ENCODE measurements around the gene EBI3. TPM values are rescaled to one million over a fixed set of nuclear protein-coding genes. Genes with fewer than 3 reads are reported as not detected.

EBI3 gene
- total RNA-seq, 6 experiments from 2014 or later: 0.17 to 0.61 (median 0.37) TPM

DNA sequence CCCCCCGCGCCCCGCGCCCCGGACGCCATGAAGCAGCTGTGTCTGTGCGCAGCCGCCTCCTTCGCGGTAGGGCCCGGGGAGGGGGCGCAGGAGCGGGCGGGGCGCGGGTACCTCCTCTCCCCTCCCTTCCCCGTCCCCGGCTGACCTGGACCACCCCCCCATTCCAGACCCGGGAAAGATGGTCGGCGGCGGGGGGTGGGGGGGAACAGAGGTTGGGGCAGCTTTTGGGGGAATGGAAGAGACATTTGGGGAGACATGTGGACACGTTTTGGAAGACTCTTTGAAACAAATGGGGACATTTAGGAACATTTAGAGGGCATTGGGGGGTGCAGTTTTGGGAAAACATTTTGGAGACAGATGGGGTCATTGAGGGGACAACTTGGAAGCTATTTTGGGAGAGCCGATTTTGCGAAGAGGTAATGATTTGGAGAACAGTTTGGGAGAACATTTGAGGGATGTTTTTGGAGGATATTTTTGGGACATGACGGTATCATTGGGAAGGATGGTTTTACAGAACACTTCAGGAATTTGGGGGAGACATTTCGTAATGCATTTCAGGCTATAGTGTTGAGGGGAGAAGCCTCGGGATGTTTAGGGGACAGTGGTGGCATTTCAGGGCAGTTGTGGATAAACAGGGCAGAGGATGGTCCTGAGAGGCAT is 30.7 kb upstream of the EBI3 start:
- peaks cover 6% of the 10 kb centered on the region for H3K9me3 Mint-ChIP-seq
- H3K4me3 Mint-ChIP-seq: no peak overlapping the region
- peaks cover 34% of the 10 kb centered on the region for H3K27me3 Mint-ChIP-seq (ENCODE audit: insufficient read depth)
- peaks cover 9% of the 10 kb centered on the region; the same call in 1 of the 2 replicates for H3K36me3 Mint-ChIP-seq (ENCODE audit: low read depth)
- no peak for DNase-seq
- H3K27ac Mint-ChIP-seq: no peak overlapping the region
- TF ChIP-seq CTCF (IDR thresholded peaks at IDR 0.05): no peak
- H3K4me1 Mint-ChIP-seq (ENCODE audit: low read depth): peaks cover 12% of the 10 kb centered on the region

- peaks cover 27% of the 10 kb centered on the region for H3K27me3 Mint-ChIP-seq (ENCODE audit: insufficient read depth)
- peaks cover 6% of the 10 kb centered on the region for H3K9me3 Mint-ChIP-seq
- peaks cover 18% of the 10 kb centered on the region for H3K4me1 Mint-ChIP-seq (ENCODE audit: low read depth)
- H3K4me3 Mint-ChIP-seq: no peak overlapping the region
- no peak overlapping the region for H3K27ac Mint-ChIP-seq
- peaks cover 9% of the 10 kb centered on the region; the same call in 1 of the 2 replicates for H3K36me3 Mint-ChIP-seq (ENCODE audit: low read depth)
- DNase-seq: no peak
- 0 out of 2 replicates have a peak, but pooled peaks have one; percentile 7 for TF ChIP-seq CTCF (IDR thresholded peaks at IDR 0.05)
These were observed 29.5 kb upstream of the EBI3 start for GRCh38 chr19:4199699-4200293.

DNA sequence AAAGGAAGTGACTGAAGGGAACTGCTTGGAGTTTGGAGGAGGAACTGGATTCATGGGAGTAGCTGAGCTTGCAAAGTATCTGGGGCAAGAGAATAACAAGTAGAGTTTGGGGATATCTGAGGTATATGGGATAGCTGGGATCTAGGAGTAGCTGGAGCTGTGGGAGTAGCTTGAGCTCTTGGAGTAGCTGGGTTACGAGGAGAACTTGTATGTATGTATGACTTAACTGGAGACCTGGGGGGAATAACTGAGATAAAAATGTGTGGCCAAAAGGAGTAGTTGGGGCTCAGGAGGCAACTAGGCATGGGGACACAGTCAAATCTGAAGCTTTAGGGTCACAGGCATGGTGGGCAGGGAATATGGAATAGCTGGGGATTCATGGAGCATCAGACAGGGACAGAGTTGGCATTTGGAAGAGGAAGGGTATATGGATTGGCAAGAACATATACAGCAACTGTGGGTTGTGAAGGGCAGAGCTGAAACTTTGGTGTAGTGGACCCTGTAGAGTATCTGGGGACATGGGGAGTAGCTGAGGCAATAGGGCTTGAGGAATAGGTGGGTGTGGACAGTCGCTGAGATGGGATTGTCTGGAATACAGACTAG is 28.3 kb upstream of the EBI3 start:
- Mint-ChIP-seq H3K9me3 (peaks cover 6% of the 10 kb centered on the region), H3K27me3 (ENCODE audit: insufficient read depth) (peaks cover 23% of the 10 kb centered on the region), H3K27ac (no peak overlapping the region), H3K4me3 (no peak overlapping the region), H3K36me3 (ENCODE audit: low read depth) (peaks cover 9% of the 10 kb centered on the region; the same call in 1 of the 2 replicates), H3K4me1 (ENCODE audit: low read depth) (peaks cover 19% of the 10 kb centered on the region)
- no peak for DNase-seq
- TF ChIP-seq CTCF (IDR thresholded peaks at IDR 0.05): no peak

GRCh38 chr19:4201798-4202197 is 27.5 kb upstream of the EBI3 start:
- Mint-ChIP-seq H3K36me3 (ENCODE audit: low read depth) (peaks cover 9% of the 10 kb centered on the region; the same call in 1 of the 2 replicates), H3K9me3 (peaks cover 6% of the 10 kb centered on the region), H3K27ac (no peak overlapping the region), H3K27me3 (ENCODE audit: insufficient read depth) (peaks cover 22% of the 10 kb centered on the region), H3K4me1 (ENCODE audit: low read depth) (peaks cover 19% of the 10 kb centered on the region), H3K4me3 (no peak overlapping the region)
- DNase-seq: no peak
- no peak for TF ChIP-seq CTCF (IDR thresholded peaks at IDR 0.05)

GRCh38 chr19:4206818-4207484 is 22.4 kb upstream of the EBI3 start:
- H3K9me3 Mint-ChIP-seq: no peaks in the 10 kb centered on the region
- H3K4me1 Mint-ChIP-seq (ENCODE audit: low read depth): peaks cover 15% of the 10 kb centered on the region

More at GRCh38 chr19:4206818-4207484, 22.4 kb upstream of the EBI3 start:
- no peaks in the 10 kb centered on the region for H3K36me3 Mint-ChIP-seq (ENCODE audit: low read depth)
- H3K4me3 Mint-ChIP-seq: no peak overlapping the region
- H3K27me3 Mint-ChIP-seq (ENCODE audit: insufficient read depth): peaks cover 2% of the 10 kb centered on the region
- TF ChIP-seq CTCF (IDR thresholded peaks at IDR 0.05): peak; percentile 73
- no peak overlapping the region for H3K27ac Mint-ChIP-seq
- DNase-seq: peak; percentile 49
